Adrenal gland (tissue), 5 donors: Measurements from ENCODE around the gene ZNF814.

Experiments
- CTCF ChIP-seq, 6 experiments: fragments of 450-650 bp in 4 of 6; fragments of 200-600 bp in 2 of 6; sonication (generic) in 1 of 6; IDR thresholded peaks; 1 replicate in 5 of 6; 2 replicates in 1 of 6; pipeline versions ENCODE4 v1.5.1 to v1.8.0; 2016 to 2021; ENCODE audit warnings: antibody characterized with exemption in 6 of 6, mild to moderate bottlenecking in 2 of 6, moderate library complexity in 1 of 6
- POLR2A ChIP-seq, 2 donors: fragments of 450-650 bp; IDR thresholded peaks; one replicate each; pipeline ENCODE4 v1.6.1; 2017; ENCODE audit warnings: antibody characterized with exemption in 2 of 2, mild to moderate bottlenecking in 2 of 2, moderate library complexity in 1 of 2
- donor health status: DM: no; HTN: no; CAD: no.

GRCh38 chr19:57888107-57888559 is 704 bp downstream of the ZNF814 start:
- no peak for TF ChIP-seq CTCF (IDR thresholded peaks at IDR 0.05)
- TF ChIP-seq POLR2A (IDR thresholded peaks at IDR 0.05) = no peak
